IMR-90 (cell line): ENCODE measurements around the gene DGAT2. TPM values are rescaled to one million over a fixed set of nuclear protein-coding genes. Genes with fewer than 3 reads are reported as not detected.

Source experiments
- ATAC-seq: fragments of 200-7000 bp; cut with Tn5 transposase; 2 replicates; pipeline ENCODE4 v1.9.1; 2020; ENCODE audit warnings: low read depth, mild to moderate bottlenecking, moderate library complexity
- BruUV-seq: library from RNA; stranded (reverse); fragments of 400-500 nt; replicated peaks from 2 replicates; lab custom pipeline; 2021; lab: Mats Ljungman, UMichigan
- CTCF ChIA-PET: fragments of 300-600 bp; formaldehyde crosslinking; extraction: SDS; loops from one replicate; lab custom pipeline; 2021; ENCODE audit warnings: antibody characterized with exemption; lab: Yijun Ruan, JAX
- POLR2A ChIA-PET: fragments of 300-600 bp; sonication (Branson Sonifier 250); formaldehyde crosslinking; loops from one replicate; lab custom pipeline; 2022; ENCODE audit warnings: antibody characterized with exemption; ENCODE audit not compliant: unreplicated experiment; lab: Charles Lee
- DNase-seq: peaks from one replicate; pipeline ENCODE4 v3.0.0; 2013
- H2AFZ ChIP-seq: replicated peaks from 2 replicates; pipeline ENCODE3; 2013; ENCODE audit warnings: low read length, mild to moderate bottlenecking; ENCODE audit not compliant: poor library complexity
- H2AK5ac ChIP-seq: 2 replicates; pipeline ENCODE4 v1.6.1; 2013; ENCODE audit warnings: low read depth, low read length, inconsistent platforms
- H2AK9ac ChIP-seq: replicated peaks from 2 replicates; pipeline ENCODE3; 2013; ENCODE audit warnings: mild to moderate bottlenecking, low read depth, low read length, moderate library complexity; ENCODE audit not compliant: poor library complexity
- H2BK120ac ChIP-seq: 2 replicates; pipeline ENCODE4 v1.6.1; 2013; ENCODE audit warnings: low read depth, low read length, inconsistent platforms
- H2BK15ac ChIP-seq: 3 replicates; pipeline ENCODE4 v1.6.1; 2013; ENCODE audit warnings: low read depth, low read length, inconsistent platforms
- H2BK20ac ChIP-seq: 2 replicates; pipeline ENCODE4 v1.6.1; 2013; ENCODE audit warnings: low read depth, mild to moderate bottlenecking, inconsistent platforms, low read length, moderate library complexity
- H2BK5ac ChIP-seq: 2 replicates; pipeline ENCODE4 v1.6.1; 2013; ENCODE audit warnings: mild to moderate bottlenecking, low read depth, low read length, inconsistent platforms; ENCODE audit not compliant: poor library complexity, severe bottlenecking
- H3K14ac ChIP-seq: replicated peaks from 2 replicates; pipeline ENCODE4 v1.6.1; 2013; ENCODE audit warnings: low read depth, low read length, inconsistent platforms
- H3K18ac ChIP-seq: 2 replicates; pipeline ENCODE4 v1.6.1; 2013; ENCODE audit warnings: low read depth, low read length, control low read depth
- H3K23ac ChIP-seq: 2 replicates; pipeline ENCODE4 v1.6.1; 2013; ENCODE audit warnings: low read depth, low read length, inconsistent platforms
- H3K27ac ChIP-seq: 2 replicates; pipeline ENCODE4 v1.5.1; 2013; ENCODE audit warnings: mild to moderate bottlenecking, control low read depth, low read length; ENCODE audit not compliant: insufficient read depth
- H3K27me3 ChIP-seq: 2 replicates; pipeline ENCODE4 v1.6.1; 2013; ENCODE audit warnings: low read length; ENCODE audit not compliant: control insufficient read depth, insufficient read depth
- H3K36me3 ChIP-seq: 2 replicates; pipeline ENCODE4 v1.6.1; 2013; ENCODE audit warnings: low read length, mixed read lengths; ENCODE audit not compliant: control insufficient read depth, insufficient read depth
- H3K4ac ChIP-seq: 2 replicates; pipeline ENCODE4 v1.6.1; 2013; ENCODE audit warnings: low read depth, low read length, inconsistent platforms
- H3K4me1 ChIP-seq: 2 replicates; pipeline ENCODE4 v1.6.1; 2013; ENCODE audit warnings: low read length, mixed read lengths; ENCODE audit not compliant: control insufficient read depth, insufficient read depth
- H3K4me2 ChIP-seq: 2 replicates; pipeline ENCODE4 v1.6.1; 2013; ENCODE audit warnings: low read depth, mild to moderate bottlenecking, control low read depth, low read length, moderate library complexity
- H3K4me3 ChIP-seq: 2 replicates; pipeline ENCODE4 v1.5.1; 2013; ENCODE audit warnings: low read depth, mild to moderate bottlenecking, control low read depth, low read length, moderate library complexity; ENCODE audit not compliant: insufficient read depth
- H3K56ac ChIP-seq: 2 replicates; pipeline ENCODE4 v1.6.1; 2013; ENCODE audit warnings: low read length, inconsistent platforms; ENCODE audit not compliant: insufficient read depth; ENCODE audit errors: extremely low read depth
- H3K79me1 ChIP-seq, 2 experiments: 2 replicates each; pipeline ENCODE4 v1.6.1; 2013; ENCODE audit warnings: low read length in 2 of 2, inconsistent platforms in 1 of 2, low read depth in 1 of 2
- H3K9ac ChIP-seq: 2 replicates; pipeline ENCODE4 v1.6.1; 2013; ENCODE audit warnings: low read depth, low read length, control low read depth
- H3K9me1 ChIP-seq: 2 replicates; pipeline ENCODE4 v1.6.1; 2013; ENCODE audit warnings: low read length, inconsistent platforms; ENCODE audit not compliant: insufficient read depth
- H3K9me3 ChIP-seq: 2 replicates; pipeline ENCODE4 v1.6.1; 2013; ENCODE audit warnings: low read length; ENCODE audit not compliant: control insufficient read depth, insufficient read depth
- H4K20me1 ChIP-seq: 2 replicates; pipeline ENCODE4 v1.6.1; 2013; ENCODE audit warnings: low read length, inconsistent platforms; ENCODE audit not compliant: insufficient read depth
- H4K5ac ChIP-seq: 2 replicates; pipeline ENCODE4 v1.6.1; 2013; ENCODE audit warnings: mild to moderate bottlenecking, low read depth, low read length, control low read depth
- H4K8ac ChIP-seq, 2 experiments: 2 replicates each; pipeline ENCODE4 v1.6.1; 2013; ENCODE audit warnings: low read depth in 2 of 2, low read length in 2 of 2, control low read depth in 1 of 2, inconsistent platforms in 1 of 2
- H4K91ac ChIP-seq: 2 replicates; pipeline ENCODE4 v1.6.1; 2013; ENCODE audit warnings: low read depth, low read length, inconsistent platforms; ENCODE audit not compliant: insufficient read depth
- BHLHE40 ChIP-seq: fragments of 150-350 bp; IDR thresholded peaks from 2 replicates; pipeline ENCODE4 v1.6.1; 2016; ENCODE audit warnings: mild to moderate bottlenecking, low read depth, low read length
- CEBPB ChIP-seq: IDR thresholded peaks from 2 replicates; pipeline ENCODE4 v1.6.1; 2012; ENCODE audit warnings: low read depth, low read length, improper control_type of control experiment
- CHD1 ChIP-seq: IDR thresholded peaks from 2 replicates; pipeline ENCODE4 v1.6.1; 2012; ENCODE audit warnings: low read depth, low read length, improper control_type of control experiment
- CTCF ChIP-seq: conservative IDR thresholded peaks from 2 replicates; pipeline ENCODE4 v1.5.1; 2012; ENCODE audit warnings: mild to moderate bottlenecking, low read depth, low read length, improper control_type of control experiment
- ELK1 ChIP-seq: fragments of 150-350 bp; IDR thresholded peaks from 2 replicates; pipeline ENCODE4 v1.6.1; 2016; ENCODE audit warnings: low read depth, mild to moderate bottlenecking, low read length, moderate library complexity, borderline replicate concordance
- FOS ChIP-seq: fragments of 150-350 bp; IDR thresholded peaks from 2 replicates; pipeline ENCODE4 v1.6.1; 2016; ENCODE audit warnings: low read depth, low read length
- MAZ ChIP-seq: IDR thresholded peaks from 2 replicates; pipeline ENCODE4 v1.6.1; 2012; ENCODE audit warnings: low read depth, mild to moderate bottlenecking, low read length, improper control_type of control experiment, moderate library complexity, borderline replicate concordance
- MXI1 ChIP-seq: IDR thresholded peaks from 2 replicates; pipeline ENCODE4 v1.6.1; 2012; ENCODE audit warnings: low read depth, mild to moderate bottlenecking, low read length, moderate library complexity, borderline replicate concordance
- NFE2L2 ChIP-seq: fragments of 150-350 bp; IDR thresholded peaks from 2 replicates; pipeline ENCODE4 v1.6.1; 2016; ENCODE audit warnings: low read depth, mild to moderate bottlenecking, low read length
- POLR2A ChIP-seq: IDR thresholded peaks from 2 replicates; pipeline ENCODE4 v1.6.1; 2012; ENCODE audit warnings: mild to moderate bottlenecking, low read depth, low read length
- RAD21 ChIP-seq: IDR thresholded peaks from 2 replicates; pipeline ENCODE4 v1.6.1; 2012; ENCODE audit warnings: low read length, improper control_type of control experiment
- RCOR1 ChIP-seq: IDR thresholded peaks from 2 replicates; pipeline ENCODE4 v1.6.1; 2012; ENCODE audit warnings: mild to moderate bottlenecking, low read length, improper control_type of control experiment; ENCODE audit not compliant: insufficient replicate concordance
- RFX5 ChIP-seq: IDR thresholded peaks from 2 replicates; pipeline ENCODE4 v1.8.0; 2012; ENCODE audit warnings: low read depth, mild to moderate bottlenecking, low read length, moderate library complexity
- SMC3 ChIP-seq: fragments of 150-350 bp; IDR thresholded peaks from 2 replicates; pipeline ENCODE4 v1.6.1; 2016; ENCODE audit warnings: low read depth, mild to moderate bottlenecking, antibody characterized with exemption, low read length, moderate library complexity
- WGBS, 2 experiments: methylation state at CpG; one replicate each; pipeline versions ENCODE4 v1.1.5 to v1.1.7; 2013; ENCODE audit warnings: missing lambda C conversion rate in 2 of 2; ENCODE audit not compliant: insufficient read length in 1 of 2; ENCODE audit errors: extremely low coverage in 2 of 2; 5-methylcytosine and 5-hydroxymethylcytosine counted together
- dilution Hi-C: fragments of 300-500 bp; cut with HindIII; formaldehyde crosslinking; loops from one replicate; pipeline ENCODE4 v1.14.3; 2018; ENCODE audit warnings: low sequenced_read_pairs; ENCODE audit not compliant: unreplicated experiment
- in situ Hi-C: fragments of 300-500 bp; cut with MboI; formaldehyde crosslinking; loops from 3 replicates; pipeline ENCODE4 v1.14.3; 2019; ENCODE audit warnings: low sequenced_read_pairs, inconsistent platforms, mixed read lengths
- intact Hi-C: fragments of 100-400 bp; cut with micrococcal nuclease; formaldehyde crosslinking; loops from 2 replicates; pipeline ENCODE4 v1.10.0; 2022
- polyA plus RNA-seq, 3 experiments: library from polyadenylated mRNA; depleted of rRNA; stranded (reverse); fragments of >200 nt; gene quantifications; 2 replicates each; pipeline ENCODE4 v1.2.3, GENCODE V29; 2012; ENCODE audit warnings: low replicate concordance in 1 of 3
- total RNA-seq: library from RNA; depleted of rRNA; stranded (reverse); fragments of >200 nt; gene quantifications from 2 replicates; pipeline ENCODE4 v1.2.3, GENCODE V29; 2012
- TF ChIP-seq, protein P1 (sequence below): fragments of 150-350 bp; IDR thresholded peaks from 2 replicates; pipeline ENCODE4 v1.6.1; 2017; ENCODE audit warnings: mild to moderate bottlenecking, antibody characterized with exemption, low read length, low read depth

The DGAT2 gene
- total and polyA plus RNA-seq, 2 of the 4 experiments (the other 2 are of a cell fraction), result 2.3 to 2.4 TPM

DNA sequence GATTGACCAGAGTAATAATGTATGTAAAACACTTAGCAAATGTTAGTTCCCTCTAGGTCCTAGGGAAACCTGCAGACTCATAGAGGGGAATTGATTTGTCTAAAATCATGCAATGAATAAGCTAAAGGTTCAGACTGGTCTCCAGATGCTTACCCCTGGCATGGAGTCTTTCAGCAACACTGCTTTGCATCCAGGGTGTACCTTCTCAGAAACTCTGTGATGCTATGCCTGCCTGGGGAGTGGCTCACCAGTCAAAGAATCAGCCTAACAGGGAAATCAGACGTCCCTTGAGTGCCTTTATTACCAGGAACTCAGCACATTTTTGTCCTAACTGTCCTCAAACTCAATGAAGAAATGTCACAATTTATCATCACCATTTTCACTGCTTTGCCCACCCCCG, 40.5 kb downstream of the DGAT2 start:
- H2AK9ac ChIP-seq, result no peak overlapping the region
- dilution Hi-C loops, result no loop called here
- H3K9me3 ChIP-seq, result no peaks in the 10 kb centered on the region
- TF ChIP-seq SMC3 (no peak), RFX5 (no peak), ELK1 (no peak), NFE2L2 (no peak), BHLHE40 (no peak), RAD21 (no peak), MAZ (no peak), CTCF (no peak), POLR2A (no peak), CHD1 (no peak), CEBPB (no peak), FOS (no peak), MXI1 (no peak), RCOR1 (no peak)
- TF ChIP-seq, protein P1, sequence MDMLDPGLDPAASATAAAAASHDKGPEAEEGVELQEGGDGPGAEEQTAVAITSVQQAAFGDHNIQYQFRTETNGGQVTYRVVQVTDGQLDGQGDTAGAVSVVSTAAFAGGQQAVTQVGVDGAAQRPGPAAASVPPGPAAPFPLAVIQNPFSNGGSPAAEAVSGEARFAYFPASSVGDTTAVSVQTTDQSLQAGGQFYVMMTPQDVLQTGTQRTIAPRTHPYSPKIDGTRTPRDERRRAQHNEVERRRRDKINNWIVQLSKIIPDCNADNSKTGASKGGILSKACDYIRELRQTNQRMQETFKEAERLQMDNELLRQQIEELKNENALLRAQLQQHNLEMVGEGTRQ, result no peak
- no peak overlapping the region for H2BK5ac ChIP-seq
- no peak overlapping the region for H3K9ac ChIP-seq
- no peak overlapping the region for H3K27ac ChIP-seq
- 25% methylated on average over 2 of the region's 2 CpGs; no CpG with 5 or more reads in 1 of the 2 experiments for WGBS, 2 experiments
- H2AFZ ChIP-seq, result no peak overlapping the region
- no peak overlapping the region for H2BK20ac ChIP-seq
- no peak overlapping the region for H2AK5ac ChIP-seq
- no peaks in the 10 kb centered on the region for H3K9me1 ChIP-seq
- intact Hi-C loops, result no loop called here
- H3K18ac ChIP-seq, result no peak overlapping the region
- in situ Hi-C loops, result loop anchor here (10.0 kb wide), 1 partner anchor 506 kb away; no protein-coding TSS in a partner anchor
- CTCF ChIA-PET, result no interaction called here
- BruUV-seq, result no TSS peak
- no peak overlapping the region for H4K5ac ChIP-seq
- H3K4me2 ChIP-seq, result no peak overlapping the region
- 0 out of 4 replicates have a peak, but pooled peaks cover 0 to under 1% of the 10 kb centered on the region in 2 experiments for H3K79me1 ChIP-seq
- ATAC-seq (no peak), DNase-seq (no peak)
- no peak overlapping the region for H2BK15ac ChIP-seq
- H3K14ac ChIP-seq, result no peak overlapping the region
- H2BK120ac ChIP-seq, result no peak overlapping the region
- H3K4me3 ChIP-seq, result no peak overlapping the region
- POLR2A ChIA-PET, result no interaction called here
- no peaks in the 10 kb centered on the region for H3K4me1 ChIP-seq
- H3K56ac ChIP-seq, result no peak overlapping the region
- H4K8ac ChIP-seq, result no peak overlapping the region
- H4K91ac ChIP-seq, result no peak overlapping the region
- H3K36me3 ChIP-seq, result no peaks in the 10 kb centered on the region
- no peak overlapping the region for H3K23ac ChIP-seq
- no peak overlapping the region for H3K4ac ChIP-seq
- no peaks in the 10 kb centered on the region for H4K20me1 ChIP-seq
- H3K27me3 ChIP-seq, result peaks cover 7% of the 10 kb centered on the region; the same call in 1 of the 2 replicates
